ENCODE data around the gene FAM13C. TPM values are rescaled to one million over a fixed set of nuclear protein-coding genes. Genes with fewer than 3 reads are reported as not detected.

FAM13C gene
- total RNA-seq, 1 experiment from 2014 or later, result 0.07 TPM

- no peaks in the 10 kb centered on the region for H3K79me2 ChIP-seq (ENCODE audit: low read length)
- DNase-seq (peak; percentile 16), ATAC-seq (no peak)
- H3F3A ChIP-seq (ENCODE audit: low read length, unreplicated experiment), result no peaks in the 10 kb centered on the region
- H3K9ac ChIP-seq (ENCODE audit: low read length), result no peak overlapping the region
- no peak overlapping the region for H3K27ac ChIP-seq (ENCODE audit: low read length)
- no peak overlapping the region for H3K4me3 ChIP-seq (ENCODE audit: low read length)
- POLR2A ChIA-PET (ENCODE audit: unreplicated experiment), result no interaction called here
- TF ChIP-seq CTCF (conservative IDR thresholded peaks at IDR 0.05; ENCODE audit: low read depth, low read length) (no peak), EZH2phosphoT487 (IDR thresholded peaks at IDR 0.05; ENCODE audit: borderline replicate concordance, low read length) (no peak), EZH2 (IDR thresholded peaks at IDR 0.05; ENCODE audit: low read length, unreplicated experiment) (no peak)
- 0 out of 2 replicates have a peak, but pooled peaks cover 4% of the 10 kb centered on the region for H3K9me2 ChIP-seq (replicated peaks; ENCODE audit: low read length)
- no peaks in the 10 kb centered on the region for H4K20me1 ChIP-seq (ENCODE audit: low read length)
- no peaks in the 10 kb centered on the region for H3K4me1 ChIP-seq (ENCODE audit: insufficient read depth, low read length)
- H3K36me3 ChIP-seq (ENCODE audit: low read depth, low read length), result no peaks in the 10 kb centered on the region
- no peak overlapping the region for H2AFZ ChIP-seq (ENCODE audit: low read length)
- BruUV-seq (replicated peaks), result no TSS peak
- H3K4me2 ChIP-seq (ENCODE audit: low read length), result no peak overlapping the region
- intact Hi-C loops (cut with micrococcal nuclease), result no loop called here
- no peaks in the 10 kb centered on the region for H3K9me3 ChIP-seq (ENCODE audit: low read length)
- CTCF ChIA-PET, result no interaction called here
- no peaks in the 10 kb centered on the region for H3K27me3 ChIP-seq (ENCODE audit: low read length)
These were observed 14.5 kb upstream of the FAM13C start for GRCh38 chr10:59376846-59377245.

- Histone ChIP-seq H3K9me3 (ENCODE audit: low read length) (no peaks in the 10 kb centered on the region), H3K9ac (ENCODE audit: low read length) (no peak overlapping the region), H3K4me2 (ENCODE audit: low read length) (no peak overlapping the region), H3K27me3 (ENCODE audit: low read length) (no peaks in the 10 kb centered on the region), H3K36me3 (ENCODE audit: low read depth, low read length) (no peaks in the 10 kb centered on the region), H3K4me3 (ENCODE audit: low read length) (no peak overlapping the region), H2AFZ (ENCODE audit: low read length) (no peak overlapping the region), H3K79me2 (ENCODE audit: low read length) (no peaks in the 10 kb centered on the region), H4K20me1 (ENCODE audit: low read length) (no peaks in the 10 kb centered on the region), H3F3A (ENCODE audit: low read length, unreplicated experiment) (no peaks in the 10 kb centered on the region), H3K9me2 (replicated peaks; ENCODE audit: low read length) (0 out of 2 replicates have a peak, but pooled peaks cover 4% of the 10 kb centered on the region), H3K27ac (ENCODE audit: low read length) (no peak overlapping the region), H3K4me1 (ENCODE audit: insufficient read depth, low read length) (no peaks in the 10 kb centered on the region)
- DNase-seq, result no peak
- ChIA-PET POLR2A (ENCODE audit: unreplicated experiment) (no interaction called here), CTCF (no interaction called here)
- TF ChIP-seq EZH2 (IDR thresholded peaks at IDR 0.05; ENCODE audit: low read length, unreplicated experiment) (no peak), CTCF (conservative IDR thresholded peaks at IDR 0.05; ENCODE audit: low read depth, low read length) (no peak), EZH2phosphoT487 (IDR thresholded peaks at IDR 0.05; ENCODE audit: borderline replicate concordance, low read length) (no peak)
- intact Hi-C loops (cut with micrococcal nuclease), result no loop called here
- ATAC-seq, result no peak
- no TSS peak for BruUV-seq (replicated peaks)
These were observed 13.6 kb upstream of the FAM13C start for GRCh38 chr10:59375990-59376389.

GRCh38 chr10:59374916-59375315 lies 12.6 kb upstream of the FAM13C start:
- H2AFZ ChIP-seq (ENCODE audit: low read length), result no peak overlapping the region
- no TSS peak for BruUV-seq (replicated peaks)
- H3K4me3 ChIP-seq (ENCODE audit: low read length), result no peak overlapping the region
- H4K20me1 ChIP-seq (ENCODE audit: low read length), result no peaks in the 10 kb centered on the region
- no peak overlapping the region for H3K27ac ChIP-seq (ENCODE audit: low read length)
- CTCF ChIA-PET, result no interaction called here
- no peaks in the 10 kb centered on the region for H3K79me2 ChIP-seq (ENCODE audit: low read length)
- 0 out of 2 replicates have a peak, but pooled peaks cover 4% of the 10 kb centered on the region for H3K9me2 ChIP-seq (replicated peaks; ENCODE audit: low read length)
- intact Hi-C loops (cut with micrococcal nuclease), result no loop called here
- H3K4me2 ChIP-seq (ENCODE audit: low read length), result no peak overlapping the region
- H3K9me3 ChIP-seq (ENCODE audit: low read length), result no peaks in the 10 kb centered on the region
- no peaks in the 10 kb centered on the region for H3K36me3 ChIP-seq (ENCODE audit: low read depth, low read length)
- no peaks in the 10 kb centered on the region for H3K27me3 ChIP-seq (ENCODE audit: low read length)
- H3K9ac ChIP-seq (ENCODE audit: low read length), result no peak overlapping the region
- no peak for ATAC-seq
- POLR2A ChIA-PET (ENCODE audit: unreplicated experiment), result no interaction called here
- TF ChIP-seq EZH2 (IDR thresholded peaks at IDR 0.05; ENCODE audit: low read length, unreplicated experiment), result no peak
- no peak for TF ChIP-seq CTCF (conservative IDR thresholded peaks at IDR 0.05; ENCODE audit: low read depth, low read length)
- no peak for TF ChIP-seq EZH2phosphoT487 (IDR thresholded peaks at IDR 0.05; ENCODE audit: borderline replicate concordance, low read length)
- no peaks in the 10 kb centered on the region for H3F3A ChIP-seq (ENCODE audit: low read length, unreplicated experiment)
- no peak for DNase-seq
- H3K4me1 ChIP-seq (ENCODE audit: insufficient read depth, low read length), result no peaks in the 10 kb centered on the region

All from PC-3 (cell line).